ENCODE measurements around the gene PHYHIPL.

Gene PHYHIPL

GRCh38 chr10:59176241-59177030 is at the start of gene PHYHIPL:
TSS of gene PHYHIPL (plus strand) at chr10:59176643. CDS start at chr10:59176854, 211 bp downstream.
- no peak for DNase-seq

GRCh38 chr10:59126991-59127390 is 49.5 kb upstream of the PHYHIPL start:
- no peak for DNase-seq

- DNase-seq: no peak
Observed at GRCh38 chr10:59127991-59128390, 48.5 kb upstream of the PHYHIPL start.

DNA sequence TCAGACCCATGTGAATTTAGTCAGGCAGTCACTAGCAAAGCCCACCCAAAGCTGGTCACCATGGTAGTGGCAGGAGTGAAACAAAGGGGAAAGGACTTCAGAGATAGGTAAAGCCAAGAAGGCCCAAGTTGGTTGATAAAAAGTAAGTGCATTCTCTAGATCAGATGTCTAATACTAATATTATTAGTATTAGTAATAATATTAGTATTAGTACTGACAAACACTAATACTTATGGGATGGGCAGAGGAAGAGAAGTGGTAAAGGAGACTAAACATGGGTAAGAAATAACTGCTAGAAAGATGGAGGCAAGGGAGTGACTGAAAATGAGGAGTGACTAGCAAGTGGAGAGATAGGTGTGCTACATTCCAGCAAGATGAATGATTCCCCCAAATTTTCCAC is 46.6 kb upstream of the PHYHIPL start:
- no peak for DNase-seq

GRCh38 chr10:59131666-59132065 is 44.8 kb upstream of the PHYHIPL start:
- no peak for DNase-seq

DNA sequence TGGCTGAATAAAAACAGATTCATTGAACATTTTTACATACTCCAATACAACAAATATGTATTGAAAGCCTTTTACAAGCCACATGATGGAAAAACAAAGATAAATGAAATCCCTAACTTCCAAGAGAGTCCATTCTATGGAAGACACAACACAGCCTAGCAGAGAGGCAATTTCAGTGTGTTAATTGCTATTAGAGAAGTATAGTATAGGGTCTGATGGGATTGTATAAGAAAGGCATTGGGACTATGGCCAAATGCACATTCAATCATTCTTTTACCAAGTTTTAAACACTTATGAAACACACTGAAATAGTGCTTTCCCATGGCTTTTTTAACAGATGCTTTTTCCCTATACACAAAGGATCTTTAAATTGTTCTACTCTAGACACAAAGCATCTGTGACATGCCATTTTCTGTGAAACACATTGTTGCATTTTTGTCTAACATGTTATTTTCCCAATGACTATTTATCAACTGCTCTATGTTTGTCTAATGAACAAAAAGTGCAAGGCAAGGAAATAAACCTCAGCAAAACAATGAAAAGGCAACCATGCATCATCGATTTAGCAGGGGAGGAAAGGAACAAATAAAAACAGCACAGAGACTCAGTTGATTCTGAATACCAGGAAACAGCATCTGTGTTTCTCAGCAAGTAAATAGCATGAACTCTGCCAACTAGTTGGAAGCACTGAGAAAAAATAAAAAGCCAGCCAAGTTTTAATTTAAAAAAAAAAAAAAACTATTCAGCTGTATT is 42.4 kb upstream of the PHYHIPL start:
- no peak for DNase-seq

DNA sequence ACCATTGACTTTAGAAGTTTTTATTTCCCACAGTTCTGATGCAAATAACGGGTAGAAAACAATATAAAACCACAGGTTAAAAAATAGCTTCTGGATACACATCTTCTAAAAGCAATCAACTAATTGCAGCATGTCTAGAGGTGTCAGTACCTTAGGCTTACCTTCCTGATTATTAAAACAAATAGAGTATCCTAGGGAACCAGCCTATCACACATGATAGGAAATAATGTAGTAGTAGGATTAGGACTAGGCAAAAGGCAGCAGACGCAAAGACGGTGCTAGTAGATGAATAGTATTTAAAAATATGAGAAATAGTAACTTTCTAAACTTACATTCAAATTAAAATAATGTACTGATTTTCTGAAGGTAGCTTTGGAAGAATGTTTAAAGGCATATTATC is 41.7 kb upstream of the PHYHIPL start:
- no peak for DNase-seq

GRCh38 chr10:59135275-59135674 is 41.2 kb upstream of the PHYHIPL start:
- DNase-seq: no peak

DNA sequence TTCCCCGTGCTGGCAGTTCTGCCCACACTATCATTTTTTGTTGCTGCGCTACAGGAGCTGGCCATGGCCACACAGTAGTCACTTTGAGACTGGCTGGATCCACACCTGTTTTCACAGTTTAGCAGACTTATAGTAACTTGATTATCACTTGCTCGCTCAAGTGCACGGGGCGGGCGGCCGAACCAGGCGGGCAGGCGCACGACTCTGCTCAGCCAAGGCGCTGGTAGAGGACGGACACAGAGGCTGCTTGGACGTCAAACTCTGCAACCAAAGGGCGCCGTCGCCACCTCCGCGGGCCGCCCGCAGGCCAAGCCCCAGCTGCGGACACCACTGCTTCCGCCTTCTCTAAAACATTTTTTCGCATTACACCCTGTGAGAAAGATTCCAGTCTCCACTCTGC is 38.4 kb upstream of the PHYHIPL start:
- no peak for DNase-seq

- no peak for DNase-seq
Observed at GRCh38 chr10:59143544-59143943, 32.9 kb upstream of the PHYHIPL start.

GRCh38 chr10:59148701-59149100 is 27.7 kb upstream of the PHYHIPL start:
- no peak for DNase-seq

- DNase-seq: no peak
Observed at GRCh38 chr10:59155556-59155955, 20.9 kb upstream of the PHYHIPL start.

DNA sequence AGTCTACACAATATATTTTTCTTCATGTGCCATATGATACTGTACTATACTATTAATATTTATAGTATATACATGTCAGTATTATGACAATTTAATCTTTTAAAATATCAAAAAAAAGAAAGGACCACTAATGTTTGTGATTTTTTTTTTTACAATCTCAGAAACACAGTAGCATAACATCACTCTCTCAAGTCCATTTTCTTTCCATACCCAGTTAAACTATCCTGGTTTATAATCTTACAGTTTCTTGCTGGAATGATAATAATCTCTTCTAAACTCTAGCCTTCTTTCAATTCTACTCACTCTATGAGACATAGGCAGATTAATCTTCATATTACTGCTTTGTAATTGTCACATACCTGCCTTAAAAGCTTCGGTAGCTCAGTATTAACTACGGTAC is 8.9 kb upstream of the PHYHIPL start:
- DNase-seq: no peak

DNA sequence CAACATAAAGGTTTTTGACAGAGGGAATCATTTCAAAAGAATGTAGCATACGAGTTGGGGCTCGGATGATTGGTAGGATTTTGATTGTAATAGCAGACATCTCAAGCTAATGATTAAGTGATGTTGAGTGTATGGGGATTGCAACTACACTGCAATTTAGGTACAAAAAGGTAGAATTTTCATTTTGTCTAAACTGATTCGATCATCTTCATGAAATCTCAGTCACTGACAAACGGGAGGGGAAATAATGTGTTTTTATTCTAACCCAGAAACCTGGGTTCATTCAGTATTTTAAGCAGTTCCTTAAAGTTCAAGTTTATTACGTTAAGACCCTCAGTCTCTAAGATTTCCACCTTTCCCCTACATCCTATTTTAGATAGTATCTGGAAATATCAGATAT is 3.9 kb upstream of the PHYHIPL start:
- no peak for DNase-seq

- DNase-seq: no peak
Observed at GRCh38 chr10:59173414-59173813, 3.0 kb upstream of the PHYHIPL start.

GRCh38 chr10:59175538-59176240 is 754 bp upstream of the PHYHIPL start:
- DNase-seq: no peak

DNA sequence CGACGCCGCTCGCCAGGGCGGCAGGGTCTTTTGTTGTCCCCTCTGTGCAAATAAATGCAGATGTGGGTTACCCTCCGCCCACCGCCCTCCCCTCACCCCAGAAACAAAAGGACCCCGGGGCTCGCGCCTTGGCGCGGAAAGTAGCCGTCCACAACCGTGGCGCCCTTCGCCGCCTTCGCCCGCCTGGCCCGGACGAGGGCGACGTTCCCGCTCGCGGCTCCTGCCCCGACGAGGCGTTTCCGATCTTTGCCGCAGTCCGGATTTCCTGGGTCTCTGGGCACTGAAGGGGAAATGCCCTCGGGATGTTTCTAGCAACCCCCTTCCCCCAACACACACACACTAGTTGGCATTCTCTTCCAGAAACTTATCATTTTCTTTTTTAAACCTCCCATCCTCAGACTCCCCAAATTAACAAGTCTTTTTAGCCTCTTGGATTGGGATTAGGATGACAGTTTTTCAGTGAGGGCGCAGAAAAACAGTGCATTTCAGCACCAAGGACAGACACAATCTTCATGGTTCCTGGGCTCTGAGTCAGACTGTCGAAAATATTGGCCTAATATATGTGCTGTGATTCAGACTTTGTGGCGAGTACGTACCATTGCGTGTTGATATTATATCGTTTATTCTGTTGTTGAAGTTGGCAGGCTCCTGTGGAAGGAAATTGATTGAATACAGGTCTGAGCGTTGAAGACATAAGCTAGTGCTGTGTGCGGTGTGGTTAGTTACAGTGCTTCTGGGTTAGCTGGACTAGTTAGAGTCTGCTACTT is 771 bp downstream of the PHYHIPL start:
- no peak for DNase-seq

DNA sequence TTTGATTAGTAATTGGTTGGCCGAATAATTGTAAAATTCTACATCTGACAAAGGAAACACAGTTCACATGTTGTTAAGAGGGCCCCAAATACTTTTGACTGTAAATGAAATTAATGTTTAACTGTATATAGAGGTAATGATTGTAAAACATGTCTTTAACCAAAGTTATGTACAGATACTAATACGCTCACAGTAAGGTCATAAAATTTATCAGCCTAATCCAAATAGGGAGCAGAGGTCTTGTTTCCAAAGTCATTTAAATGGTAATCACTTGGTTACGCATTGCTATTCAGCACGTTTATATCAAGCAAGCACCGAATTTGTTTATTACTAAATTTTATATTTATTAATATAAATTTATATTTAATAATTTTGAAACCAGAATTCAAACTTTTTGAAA is 1.4 kb downstream of the PHYHIPL start:
- no peak for DNase-seq

GRCh38 chr10:59179068-59179467 is 2.6 kb downstream of the PHYHIPL start:
- no peak for DNase-seq

DNA sequence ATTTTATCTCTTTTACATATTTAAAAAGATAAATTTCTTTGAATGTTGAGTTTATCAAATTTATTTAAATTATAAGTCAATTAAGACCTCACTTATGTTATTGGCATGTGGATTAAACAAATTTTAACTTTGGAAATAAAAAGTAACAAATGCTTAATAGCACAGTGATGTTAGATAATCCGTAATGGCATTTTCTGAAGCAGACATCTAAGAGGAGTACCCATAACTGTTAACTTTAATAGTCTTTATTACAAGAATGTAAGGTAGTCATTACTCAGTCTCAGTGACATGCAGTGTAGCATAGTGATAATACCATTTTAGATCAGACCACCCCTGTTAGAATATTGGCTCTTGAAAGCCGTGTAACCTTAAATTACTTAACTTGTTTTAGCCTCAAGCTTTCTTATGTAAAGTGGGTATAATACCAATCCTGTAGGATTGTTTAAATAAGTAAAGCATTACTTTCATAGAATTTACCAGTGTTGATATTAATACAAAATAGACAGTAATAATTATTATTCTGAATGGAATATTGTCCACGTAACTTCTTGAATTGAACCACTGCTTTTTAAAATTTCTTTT is 4.3 kb downstream of the PHYHIPL start:
- DNase-seq: no peak

DNA sequence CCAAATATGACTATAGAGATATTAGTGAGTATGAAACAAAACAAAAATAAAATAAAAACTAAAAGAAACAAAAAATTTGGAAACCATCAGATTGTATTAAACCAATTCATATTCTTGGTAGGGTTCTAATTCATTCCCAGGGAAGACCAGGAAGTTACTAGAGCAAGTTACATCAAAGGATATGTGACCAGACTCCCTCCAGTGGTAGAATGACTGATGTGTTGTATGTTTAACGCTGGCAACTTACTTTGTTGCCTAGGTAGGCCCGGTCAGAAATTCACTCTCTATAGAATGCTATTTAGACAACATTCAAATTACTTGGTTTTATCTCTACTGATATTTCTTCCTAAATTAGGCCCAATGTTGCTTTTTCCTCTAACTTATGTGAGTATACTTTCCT is 5.2 kb downstream of the PHYHIPL start:
- DNase-seq: no peak

DNA sequence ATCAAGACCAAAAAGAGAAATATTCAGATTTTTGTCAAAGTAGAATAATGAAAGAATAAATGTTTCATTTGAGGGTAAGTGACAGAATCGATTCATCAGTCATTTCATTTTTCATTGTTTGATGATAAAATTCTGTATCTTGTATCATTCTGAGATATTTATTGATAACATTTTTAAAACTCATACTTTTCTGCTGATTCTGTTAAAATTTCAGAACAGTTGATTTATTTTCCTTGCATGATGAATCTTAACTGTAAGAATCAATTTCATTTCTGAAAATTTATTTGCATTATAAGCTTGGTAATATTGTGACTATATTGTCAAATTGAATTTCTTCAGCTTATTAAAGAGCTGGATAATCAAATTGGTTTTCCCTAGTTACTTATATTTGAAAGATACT is 13.9 kb downstream of the PHYHIPL start:
- DNase-seq: no peak
